Esophagus muscularis mucosa (tissue), 4 donors: ENCODE data around the gene ADGRB2. TPM values are rescaled to one million over a fixed set of nuclear protein-coding genes. Genes with fewer than 3 reads are reported as not detected.

Experiments used
- DNase-seq: peaks from one replicate; pipeline ENCODE4 v3.0.0-alpha.2; 2017; ENCODE audit errors: extremely low spot score
- H3K27ac ChIP-seq, 4 donors: fragments of 200-600 bp; sonication (generic); replicated peaks in 1 of 4; 1 replicate in 3 of 4; 2 replicates in 1 of 4; pipeline ENCODE4 v1.5.1; 2016 to 2019; ENCODE audit warnings: mild to moderate bottlenecking in 1 of 4
- H3K27me3 ChIP-seq, 4 donors: fragments of 200-600 bp; sonication (generic); one replicate each; pipeline versions ENCODE4 v1.5.1 to v1.6.0; 2016 to 2019
- H3K36me3 ChIP-seq, 4 donors: fragments of 200-600 bp; sonication (generic); one replicate each; pipeline ENCODE4 v1.5.1; 2016 to 2019
- H3K4me1 ChIP-seq, 4 donors: fragments of 200-600 bp; sonication (generic); one replicate each; pipeline ENCODE4 v1.5.1; 2016 to 2019
- H3K4me3 ChIP-seq, 4 donors: fragments of 200-600 bp; sonication (generic); 1 replicate in 2 of 4; 2 replicates in 2 of 4; pipeline ENCODE4 v1.5.1; 2016 to 2019; ENCODE audit warnings: mild to moderate bottlenecking in 4 of 4, moderate library complexity in 1 of 4
- H3K9me3 ChIP-seq, 4 donors: fragments of 200-600 bp; sonication (generic); 1 replicate in 3 of 4; 2 replicates in 1 of 4; pipeline ENCODE4 v1.5.1; 2016 to 2019
- CTCF ChIP-seq, 3 experiments: fragments of 200-600 bp in 2 of 3; fragments of 450-650 bp in 1 of 3; sonication (generic) in 2 of 3; IDR thresholded peaks; one replicate each; pipeline ENCODE4 v1.5.1; 2017 to 2019; ENCODE audit warnings: antibody characterized with exemption in 3 of 3, mild to moderate bottlenecking in 2 of 3, moderate library complexity in 1 of 3
- EP300 ChIP-seq: sonication (generic); formaldehyde crosslinking; IDR thresholded peaks from one replicate; pipeline ENCODE4 v1.6.1; 2017; ENCODE audit warnings: antibody characterized with exemption
- POLR2A ChIP-seq: fragments of 450-650 bp; IDR thresholded peaks from one replicate; pipeline ENCODE4 v1.6.1; 2017; ENCODE audit warnings: antibody characterized with exemption, moderate library complexity, mild to moderate bottlenecking, low read depth
- POLR2AphosphoS5 ChIP-seq, 2 donors: sonication (generic); formaldehyde crosslinking; IDR thresholded peaks; one replicate each; pipeline ENCODE4 v1.6.1; 2017; ENCODE audit warnings: antibody characterized with exemption in 2 of 2
- WGBS: methylation state at CpG from one replicate; pipeline ENCODE4 v1.1.5; 2018; 5-methylcytosine and 5-hydroxymethylcytosine counted together
- intact Hi-C: fragments of 100-400 bp; cut with DNase I; formaldehyde crosslinking; loops from one replicate; pipeline ENCODE4 v1.15.1; 2023
- total RNA-seq, 4 donors: library from RNA; depleted of rRNA; stranded (reverse); fragments of >200 nt; gene quantifications; one replicate each; pipeline versions ENCODE4 v1.1.0 to v1.2.1, GENCODE V29; 2016

The ADGRB2 gene
- total RNA-seq, 4 donors from 2014 or later = 0.83 to 4.2 (median 2.1) TPM

- 92% methylated on average over 20 of the region's 32 CpGs for WGBS
- TF ChIP-seq EP300 (no peak), POLR2AphosphoS5 (IDR thresholded peaks at IDR 0.05) (no peak), POLR2A (no peak), CTCF (IDR thresholded peaks at IDR 0.05) (no peak)
- intact Hi-C loops = no loop called here
- DNase-seq = no peak
- H3K4me1 ChIP-seq = peaks cover 0 to 20% (median 7%) of the 10 kb centered on the region in 4 donors
- no peak overlapping the region for H3K4me3 ChIP-seq
- H3K9me3 ChIP-seq = no peaks in the 10 kb centered on the region
- no peak overlapping the region for H3K27ac ChIP-seq
- H3K36me3 ChIP-seq = peaks cover 0 to 3% (median 0%) of the 10 kb centered on the region in 4 donors
- H3K27me3 ChIP-seq = no peaks in the 10 kb centered on the region
Measured at GRCh38 chr1:31742462-31743212, 21.5 kb downstream of the ADGRB2 start.

- 63% methylated on average over 7 of the region's 12 CpGs for WGBS
- no peaks in the 10 kb centered on the region for H3K4me1 ChIP-seq
Measured at GRCh38 chr1:31739346-31739745, 24.8 kb downstream of the ADGRB2 start.

GRCh38 chr1:31736675-31737074 lies 27.5 kb downstream of the ADGRB2 start:
- H3K4me1 ChIP-seq = no peaks in the 10 kb centered on the region
- H3K4me3 ChIP-seq = no peak overlapping the region
- no peaks in the 10 kb centered on the region for H3K9me3 ChIP-seq
- no peaks in the 10 kb centered on the region for H3K27me3 ChIP-seq
- no peak overlapping the region for H3K27ac ChIP-seq
- peaks cover 0 to 3% (median 0%) of the 10 kb centered on the region in 4 donors for H3K36me3 ChIP-seq
- 92% methylated on average over 11 of the region's 18 CpGs for WGBS
- intact Hi-C loops = no loop called here
- DNase-seq = no peak
- TF ChIP-seq POLR2A (no peak), POLR2AphosphoS5 (IDR thresholded peaks at IDR 0.05) (no peak)

More at GRCh38 chr1:31739346-31739745, 24.8 kb downstream of the ADGRB2 start:
- DNase-seq = no peak
- Histone ChIP-seq H3K36me3 (peaks cover 0 to 3% (median 0%) of the 10 kb centered on the region in 4 donors), H3K27me3 (no peaks in the 10 kb centered on the region), H3K27ac (no peak overlapping the region), H3K9me3 (no peaks in the 10 kb centered on the region), H3K4me3 (no peak overlapping the region)
- intact Hi-C loops = no loop called here
- no peak for TF ChIP-seq POLR2AphosphoS5 (IDR thresholded peaks at IDR 0.05)
- TF ChIP-seq EP300 = no peak
- TF ChIP-seq CTCF (IDR thresholded peaks at IDR 0.05) = no peak
- TF ChIP-seq POLR2A = no peak

- intact Hi-C loops = no loop called here
- H3K4me1 ChIP-seq = no peaks in the 10 kb centered on the region
- WGBS = 91% methylated on average over 7 of the region's 10 CpGs
Measured at GRCh38 chr1:31735571-31735970, 28.6 kb downstream of the ADGRB2 start.

More at GRCh38 chr1:31735571-31735970, 28.6 kb downstream of the ADGRB2 start:
- H3K4me3 ChIP-seq = no peak overlapping the region
- no peaks in the 10 kb centered on the region for H3K9me3 ChIP-seq
- H3K36me3 ChIP-seq = peaks cover 0 to 3% (median 0%) of the 10 kb centered on the region in 4 donors
- H3K27me3 ChIP-seq = no peaks in the 10 kb centered on the region
- no peak for DNase-seq
- no peak for TF ChIP-seq EP300
- TF ChIP-seq CTCF (IDR thresholded peaks at IDR 0.05) = no peak
- TF ChIP-seq POLR2A = no peak
- no peak for TF ChIP-seq POLR2AphosphoS5 (IDR thresholded peaks at IDR 0.05)
- no peak overlapping the region for H3K27ac ChIP-seq
